Fibroblast of lung (primary cell): ENCODE data around the gene TMEFF2.

Experiments used
- EZH2 ChIP-seq: IDR thresholded peaks from 2 replicates; pipeline ENCODE4 v1.5.1; 2012; ENCODE audit warnings: low read length, control low read depth, mild to moderate bottlenecking; ENCODE audit errors: missing control alignments
- TF ChIP-seq, protein P1 (sequence below), 2 donors: IDR thresholded peaks in 1 of 2; conservative IDR thresholded peaks in 1 of 2; 1 replicate in 1 of 2; 2 replicates in 1 of 2; pipeline ENCODE4 v1.5.1; 2011 to 2012; ENCODE audit warnings: low read length in 2 of 2, control low read depth in 1 of 2, inconsistent platforms in 1 of 2, low read depth in 1 of 2, mild to moderate bottlenecking in 1 of 2

DNA sequence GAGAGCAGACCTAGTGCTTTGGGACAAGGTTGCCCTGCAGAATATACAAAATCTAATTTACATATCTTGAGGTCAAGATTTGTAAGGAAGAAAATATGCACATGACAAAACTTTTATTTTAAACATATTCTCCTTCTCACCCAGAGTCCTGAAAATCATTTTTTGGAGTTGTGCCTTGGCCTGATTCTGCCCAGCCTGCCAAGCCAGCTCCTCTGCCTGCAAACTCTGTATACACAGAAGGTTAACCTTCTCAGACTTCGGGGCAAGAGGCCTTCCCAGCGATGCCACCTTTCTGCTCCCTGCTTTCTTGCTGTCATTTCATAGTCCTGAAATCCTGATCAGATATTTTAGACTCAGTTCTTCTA is 252.0 kb downstream of the TMEFF2 start:
- TF ChIP-seq, protein P1, sequence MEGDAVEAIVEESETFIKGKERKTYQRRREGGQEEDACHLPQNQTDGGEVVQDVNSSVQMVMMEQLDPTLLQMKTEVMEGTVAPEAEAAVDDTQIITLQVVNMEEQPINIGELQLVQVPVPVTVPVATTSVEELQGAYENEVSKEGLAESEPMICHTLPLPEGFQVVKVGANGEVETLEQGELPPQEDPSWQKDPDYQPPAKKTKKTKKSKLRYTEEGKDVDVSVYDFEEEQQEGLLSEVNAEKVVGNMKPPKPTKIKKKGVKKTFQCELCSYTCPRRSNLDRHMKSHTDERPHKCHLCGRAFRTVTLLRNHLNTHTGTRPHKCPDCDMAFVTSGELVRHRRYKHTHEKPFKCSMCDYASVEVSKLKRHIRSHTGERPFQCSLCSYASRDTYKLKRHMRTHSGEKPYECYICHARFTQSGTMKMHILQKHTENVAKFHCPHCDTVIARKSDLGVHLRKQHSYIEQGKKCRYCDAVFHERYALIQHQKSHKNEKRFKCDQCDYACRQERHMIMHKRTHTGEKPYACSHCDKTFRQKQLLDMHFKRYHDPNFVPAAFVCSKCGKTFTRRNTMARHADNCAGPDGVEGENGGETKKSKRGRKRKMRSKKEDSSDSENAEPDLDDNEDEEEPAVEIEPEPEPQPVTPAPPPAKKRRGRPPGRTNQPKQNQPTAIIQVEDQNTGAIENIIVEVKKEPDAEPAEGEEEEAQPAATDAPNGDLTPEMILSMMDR (conservative IDR thresholded peaks at IDR 0.05 in 1 of 2, IDR thresholded peaks at IDR 0.05 in 1 of 2; ENCODE audit: low read depth in 1 of 2, low read length in 2 of 2) = no peak
- no peak for TF ChIP-seq EZH2
